Tongue (tissue), 2 donors: ENCODE data around the gene TOMM34. TPM values are rescaled to one million over a fixed set of nuclear protein-coding genes. Genes with fewer than 3 reads are reported as not detected.

Source experiments
- small RNA-seq: library from RNA; depleted of rRNA; stranded (forward); fragments of <200 nt; gene quantifications from one replicate; pipeline ENCODE3, GENCODE V24; 2014; ENCODE audit warnings: low replicate concordance
- total RNA-seq: library from RNA; depleted of rRNA; stranded (reverse); fragments of >200 nt; gene quantifications from one replicate; pipeline ENCODE4 v1.2.3, GENCODE V29; 2014

Gene TOMM34
- total RNA-seq, 1 donor from 2014 or later, result 8.1 TPM

Small RNA genes within 50 kb of the gene (small RNA-seq; reads per million reads assigned to genes)
- not detected for gene RF00019

Other genes with a start within 250 kb of the TOMM34 start
- 0.62 TPM for gene CCN5, start 245.0 kb downstream of the TOMM34 start, total RNA-seq
- gene KCNK15, start 214.5 kb downstream of the TOMM34 start, total RNA-seq, result 0.41 TPM
- gene RIMS4, start 149.9 kb downstream of the TOMM34 start, total RNA-seq, result 3.7 TPM
- gene YWHAB, start 74.7 kb downstream of the TOMM34 start, total RNA-seq, result 82.2 TPM
- 6.4 TPM for gene PABPC1L, start 50.3 kb downstream of the TOMM34 start, total RNA-seq
- 24.4 TPM for gene STK4, start 6.1 kb upstream of the TOMM34 start, total RNA-seq
- 1.1 TPM for gene KCNS1, start 140.7 kb upstream of the TOMM34 start, total RNA-seq
- gene WFDC5, start 154.8 kb upstream of the TOMM34 start, total RNA-seq, result not detected
- gene WFDC12, start 164.1 kb upstream of the TOMM34 start, total RNA-seq, result not detected
- not detected for gene PI3, start 214.5 kb upstream of the TOMM34 start, total RNA-seq
- not detected for gene SEMG1, start 246.6 kb upstream of the TOMM34 start, total RNA-seq